Erythroblast (primary cell): ENCODE data around the gene LMLN.

Experiments used
- GATA1 ChIP-seq: IDR thresholded peaks from 2 replicates; pipeline ENCODE4 v1.6.1; 2011; ENCODE audit warnings: low read depth, mild to moderate bottlenecking, control low read depth, low read length, moderate library complexity
- POLR2A ChIP-seq: IDR thresholded peaks from 2 replicates; pipeline ENCODE4 v1.6.1; 2011; ENCODE audit warnings: mild to moderate bottlenecking, low read length

GRCh38 chr3:197940745-197941384 is 19.2 kb upstream of the LMLN start:
- TF ChIP-seq POLR2A (no peak), GATA1 (no peak)
